Spleen (tissue), 7 donors: ENCODE measurements around the gene SLC18A3.

Source experiments
- CTCF ChIP-seq, 11 experiments: fragments of 200-600 bp in 7 of 11; fragments of 450-650 bp in 4 of 11; sonication (generic) in 4 of 11; IDR thresholded peaks in 8 of 11; conservative IDR thresholded peaks in 3 of 11; 1 replicate in 7 of 11; 2 replicates in 4 of 11; pipeline versions ENCODE4 v1.4.0 to v1.8.0; 2016 to 2021; ENCODE audit warnings: antibody characterized with exemption in 11 of 11, inconsistent platforms in 4 of 11, mild to moderate bottlenecking in 1 of 11
- POLR2A ChIP-seq, 3 donors: fragments of 450-650 bp; IDR thresholded peaks; one replicate each; pipeline ENCODE4 v1.5.1; 2017; ENCODE audit warnings: antibody characterized with exemption in 3 of 3, mild to moderate bottlenecking in 1 of 3
- POLR2AphosphoS5 ChIP-seq, 3 donors: sonication (generic); formaldehyde crosslinking; IDR thresholded peaks; one replicate each; pipeline ENCODE4 v1.5.1; 2017; ENCODE audit warnings: antibody characterized with exemption in 3 of 3
- donor health status: DM: no; HTN: no; CAD: no; lungs with moderate emphysema.
- donor health status: DM: no; HTN: no; CAD: no.
- donor health status: DM: no; HTN: no; CAD: no.

- TF ChIP-seq POLR2A (IDR thresholded peaks at IDR 0.05): no peak
- no peak for TF ChIP-seq CTCF (IDR thresholded peaks at IDR 0.05 in 8 of 11, conservative IDR thresholded peaks at IDR 0.05 in 3 of 11)
- no peak for TF ChIP-seq POLR2AphosphoS5 (IDR thresholded peaks at IDR 0.05)
These were observed 7.6 kb upstream of the SLC18A3 start for GRCh38 chr10:49602380-49603023.
